ENCODE results near the gene UPK2.
"Not testable (repeated sequence)": the region's sequence is repeated elsewhere in the genome, so short reads cannot be mapped to it uniquely, and the experiment has no call there.

UPK2 gene

GRCh38 chr11:118939404-118939915 lies 16.6 kb upstream of the UPK2 start:
- no peak for DNase-seq

GRCh38 chr11:118939953-118940598 lies 16.0 kb upstream of the UPK2 start:
- no peak for DNase-seq

- no peak for DNase-seq
Observed at GRCh38 chr11:118947091-118947490, 9.0 kb upstream of the UPK2 start.

- DNase-seq = no peak
Observed at GRCh38 chr11:118948000-118948399, 8.1 kb upstream of the UPK2 start.

GRCh38 chr11:118953265-118953664 lies 2.8 kb upstream of the UPK2 start:
- DNase-seq = peak; percentile 58

- DNase-seq = not testable (repeated sequence)
Observed at GRCh38 chr11:118953976-118954375, 2.1 kb upstream of the UPK2 start.

GRCh38 chr11:118956847-118957469 lies 860 bp downstream of the UPK2 start:
- DNase-seq = no peak

GRCh38 chr11:118957549-118957948 lies 1.5 kb downstream of the UPK2 start:
- DNase-seq = no peak

- DNase-seq = no peak
Observed at GRCh38 chr11:118957968-118958367, 1.9 kb downstream of the UPK2 start.

- no peak for DNase-seq
Observed at GRCh38 chr11:118958577-118958976, 2.5 kb downstream of the UPK2 start.

- no peak for DNase-seq
Observed at GRCh38 chr11:118961189-118961588, 5.1 kb downstream of the UPK2 start.

GRCh38 chr11:118961591-118961990 lies 5.5 kb downstream of the UPK2 start:
- DNase-seq = no peak

GRCh38 chr11:118969508-118969907 lies 13.4 kb downstream of the UPK2 start:
- not testable (repeated sequence) for DNase-seq

GRCh38 chr11:118971646-118972045 lies 15.5 kb downstream of the UPK2 start, which contains the start of gene FOXR1:
Gene FOXR1 (plus strand): TSS chr11:118971761. CDS start chr11:118971932, 171 bp downstream.
- DNase-seq = no peak

GRCh38 chr11:118973985-118974384 lies 17.9 kb downstream of the UPK2 start:
- no peak for DNase-seq

- no peak for DNase-seq
Observed at GRCh38 chr11:118975771-118976709, 19.9 kb downstream of the UPK2 start.

- no peak for DNase-seq
Observed at GRCh38 chr11:118979434-118979833, 23.3 kb downstream of the UPK2 start.

GRCh38 chr11:118980191-118980881 lies 24.2 kb downstream of the UPK2 start:
- DNase-seq = no peak

- not testable (repeated sequence) for DNase-seq
Observed at GRCh38 chr11:118984337-118984736, 28.2 kb downstream of the UPK2 start.

GRCh38 chr11:118984825-118985224 lies 28.7 kb downstream of the UPK2 start:
- DNase-seq = no peak

GRCh38 chr11:118988280-118988679 lies 32.2 kb downstream of the UPK2 start:
- peak; percentile 29 for DNase-seq

- DNase-seq = not testable (repeated sequence)
Observed at GRCh38 chr11:118991486-118992038, 35.5 kb downstream of the UPK2 start.
